Suprapubic skin (tissue), 4 donors: Measurements from ENCODE around the gene CADPS2. TPM values are rescaled to one million over a fixed set of nuclear protein-coding genes. Genes with fewer than 3 reads are reported as not detected.

Experiments
- DNase-seq, 2 donors: peaks; one replicate each; pipeline ENCODE4 v3.0.0-alpha.2; 2019; ENCODE audit warnings: low spot score in 2 of 2
- H3K27ac ChIP-seq: fragments of 200-600 bp; sonication (generic); one replicate; pipeline ENCODE4 v1.5.1; 2019
- H3K27me3 ChIP-seq: fragments of 200-600 bp; sonication (generic); one replicate; pipeline ENCODE4 v1.5.1; 2019
- H3K36me3 ChIP-seq: fragments of 200-600 bp; sonication (generic); one replicate; pipeline ENCODE4 v1.5.1; 2019
- H3K4me1 ChIP-seq: fragments of 200-600 bp; sonication (generic); one replicate; pipeline ENCODE4 v1.5.1; 2019
- H3K4me3 ChIP-seq: fragments of 200-600 bp; sonication (generic); one replicate; pipeline ENCODE4 v1.5.1; 2019; ENCODE audit warnings: mild to moderate bottlenecking
- H3K9me3 ChIP-seq: fragments of 200-600 bp; sonication (generic); one replicate; pipeline ENCODE4 v1.5.1; 2019
- CTCF ChIP-seq, 2 donors: fragments of 200-600 bp in 1 of 2; fragments of 450-650 bp in 1 of 2; sonication (generic) in 1 of 2; IDR thresholded peaks; one replicate each; pipeline ENCODE4 v1.5.1; 2016 to 2019; ENCODE audit warnings: antibody characterized with exemption in 2 of 2, mild to moderate bottlenecking in 1 of 2, moderate library complexity in 1 of 2
- EP300 ChIP-seq: sonication (generic); formaldehyde crosslinking; IDR thresholded peaks from one replicate; pipeline ENCODE4 v1.6.1; 2017; ENCODE audit warnings: antibody characterized with exemption
- POLR2A ChIP-seq, 2 donors: fragments of 450-650 bp; IDR thresholded peaks; one replicate each; pipeline ENCODE4 v1.6.1; 2017; ENCODE audit warnings: antibody characterized with exemption in 2 of 2, mild to moderate bottlenecking in 2 of 2, moderate library complexity in 2 of 2
- POLR2AphosphoS5 ChIP-seq, 3 donors: sonication (generic); formaldehyde crosslinking; IDR thresholded peaks; one replicate each; pipeline ENCODE4 v1.6.1; 2017; ENCODE audit warnings: antibody characterized with exemption in 3 of 3
- WGBS: methylation state at CpG from one replicate; pipeline ENCODE4 v1.1.5; 2018; 5-methylcytosine and 5-hydroxymethylcytosine counted together
- total RNA-seq, 4 donors: library from RNA; depleted of rRNA; stranded (reverse); fragments of >200 nt; gene quantifications; one replicate each; pipeline ENCODE4 v1.1.0, GENCODE V29; 2016

Gene CADPS2
- total RNA-seq, 4 donors from 2014 or later: 3.9 to 9.8 (median 8.1) TPM

GRCh38 chr7:122618585-122619189 is 267.6 kb downstream of the CADPS2 start:
- Histone ChIP-seq H3K4me3 (no peak overlapping the region), H3K27me3 (no peaks in the 10 kb centered on the region), H3K9me3 (no peaks in the 10 kb centered on the region), H3K36me3 (no peaks in the 10 kb centered on the region), H3K27ac (no peak overlapping the region), H3K4me1 (no peaks in the 10 kb centered on the region)
- whole genome bisulfite sequencing: 76% methylated on average over 2 of the region's 2 CpGs
- DNase-seq: no peak
- TF ChIP-seq CTCF (IDR thresholded peaks at IDR 0.05) (no peak), POLR2AphosphoS5 (IDR thresholded peaks at IDR 0.05) (no peak), POLR2A (IDR thresholded peaks at IDR 0.05) (no peak)

GRCh38 chr7:122616951-122617350 is 269.3 kb downstream of the CADPS2 start:
- 78% methylated on average over 3 of the region's 3 CpGs for WGBS
- Histone ChIP-seq H3K4me1 (no peaks in the 10 kb centered on the region), H3K36me3 (no peaks in the 10 kb centered on the region), H3K27ac (no peak overlapping the region), H3K27me3 (no peaks in the 10 kb centered on the region), H3K9me3 (no peaks in the 10 kb centered on the region), H3K4me3 (no peak overlapping the region)
- no peak for TF ChIP-seq POLR2A (IDR thresholded peaks at IDR 0.05)
- TF ChIP-seq CTCF (IDR thresholded peaks at IDR 0.05): no peak
- TF ChIP-seq EP300: no peak
- TF ChIP-seq POLR2AphosphoS5 (IDR thresholded peaks at IDR 0.05): no peak
- no peak for DNase-seq

GRCh38 chr7:122605929-122606328 is 280.3 kb downstream of the CADPS2 start:
- H3K27me3 ChIP-seq: no peaks in the 10 kb centered on the region
- TF ChIP-seq POLR2A (IDR thresholded peaks at IDR 0.05) (no peak), EP300 (no peak), POLR2AphosphoS5 (IDR thresholded peaks at IDR 0.05) (no peak)
- 90% methylated on average over 2 of the region's 2 CpGs for WGBS
- no peaks in the 10 kb centered on the region for H3K36me3 ChIP-seq
- DNase-seq: no peak
- H3K9me3 ChIP-seq: no peaks in the 10 kb centered on the region
- H3K4me3 ChIP-seq: no peak overlapping the region
- no peak overlapping the region for H3K27ac ChIP-seq
- H3K4me1 ChIP-seq: peaks cover 4% of the 10 kb centered on the region

GRCh38 chr7:122604251-122604650 is 282.0 kb downstream of the CADPS2 start:
- no peak overlapping the region for H3K4me3 ChIP-seq
- H3K27ac ChIP-seq: no peak overlapping the region
- H3K9me3 ChIP-seq: no peaks in the 10 kb centered on the region
- peaks cover 4% of the 10 kb centered on the region for H3K4me1 ChIP-seq
- no peak for TF ChIP-seq POLR2AphosphoS5 (IDR thresholded peaks at IDR 0.05)
- TF ChIP-seq POLR2A (IDR thresholded peaks at IDR 0.05): no peak
- no peak for TF ChIP-seq CTCF (IDR thresholded peaks at IDR 0.05)
- TF ChIP-seq EP300: no peak
- no peak for DNase-seq
- H3K36me3 ChIP-seq: no peaks in the 10 kb centered on the region
- no peaks in the 10 kb centered on the region for H3K27me3 ChIP-seq

- no peak for TF ChIP-seq EP300
- no peak for TF ChIP-seq POLR2AphosphoS5 (IDR thresholded peaks at IDR 0.05)
- TF ChIP-seq POLR2A (IDR thresholded peaks at IDR 0.05): no peak
- no peak for TF ChIP-seq CTCF (IDR thresholded peaks at IDR 0.05)
- no peak overlapping the region for H3K27ac ChIP-seq
- H3K36me3 ChIP-seq: no peaks in the 10 kb centered on the region
- no peak overlapping the region for H3K4me3 ChIP-seq
- 33% methylated on average over 2 of the region's 2 CpGs for WGBS
- no peaks in the 10 kb centered on the region for H3K9me3 ChIP-seq
- H3K4me1 ChIP-seq: peaks cover 4% of the 10 kb centered on the region
- no peak for DNase-seq
- H3K27me3 ChIP-seq: no peaks in the 10 kb centered on the region
Measured at GRCh38 chr7:122602800-122603199, 283.5 kb downstream of the CADPS2 start.

- no peak for DNase-seq
- no peaks in the 10 kb centered on the region for H3K27me3 ChIP-seq
- WGBS: 67% methylated on average over 2 of the region's 2 CpGs
- TF ChIP-seq POLR2A (IDR thresholded peaks at IDR 0.05) (no peak), POLR2AphosphoS5 (IDR thresholded peaks at IDR 0.05) (no peak)
- no peaks in the 10 kb centered on the region for H3K9me3 ChIP-seq
- H3K27ac ChIP-seq: no peak overlapping the region
- H3K4me1 ChIP-seq: peaks cover 4% of the 10 kb centered on the region
- H3K36me3 ChIP-seq: no peaks in the 10 kb centered on the region
- no peak overlapping the region for H3K4me3 ChIP-seq
Measured at GRCh38 chr7:122600630-122601029, 285.6 kb downstream of the CADPS2 start.
